K562 (cell line): ENCODE data around the gene UBXN2A. TPM values are rescaled to one million over a fixed set of nuclear protein-coding genes. Genes with fewer than 3 reads are reported as not detected.

Source experiments
- ETV5 ChIP-seq: sonication (generic); formaldehyde crosslinking; IDR thresholded peaks from 2 replicates; pipeline ENCODE4 v1.4.0; 2020; ENCODE audit warnings: low read depth, mild to moderate bottlenecking, missing genetic modification reagents
- FOXJ3 ChIP-seq: sonication (generic); formaldehyde crosslinking; IDR thresholded peaks from 2 replicates; pipeline ENCODE4 v1.4.0; 2020; ENCODE audit warnings: mild to moderate bottlenecking, missing genetic modification reagents
- HEY1 ChIP-seq: fragments of 250-450 bp; sonication (Bioruptor Pico); IDR thresholded peaks from 2 replicates; pipeline ENCODE4 v1.5.0; 2020; ENCODE audit warnings: mild to moderate bottlenecking, moderate library complexity, borderline replicate concordance
- HNRNPK ChIP-seq: fragments of 200-400 bp; formaldehyde crosslinking; IDR thresholded peaks from one replicate; pipeline ENCODE4 v1.6.1; 2018; ENCODE audit warnings: mild to moderate bottlenecking, low read depth, low read length; ENCODE audit not compliant: poor library complexity, severe bottlenecking
- MCM5 ChIP-seq: fragments of 450-650 bp; IDR thresholded peaks from 2 replicates; pipeline ENCODE4 v1.6.1; 2016; ENCODE audit warnings: low read depth
- RBBP5 ChIP-seq: fragments of 200-600 bp; sonication (generic); IDR thresholded peaks from 2 replicates; pipeline ENCODE4 v1.6.1; 2012; ENCODE audit warnings: borderline replicate concordance, mild to moderate bottlenecking, low read length, control low read depth, inconsistent platforms; ENCODE audit not compliant: insufficient read depth, poor library complexity, severe bottlenecking
- RBFOX2 ChIP-seq: fragments of 200-400 bp; formaldehyde crosslinking; IDR thresholded peaks from 2 replicates; pipeline ENCODE4 v1.6.1; 2017; ENCODE audit warnings: low read depth, mild to moderate bottlenecking, low read length, moderate library complexity
- TCF7 ChIP-seq: sonication (generic); IDR thresholded peaks from 2 replicates; pipeline ENCODE4 v1.6.1; 2016; ENCODE audit warnings: antibody characterized with exemption, borderline replicate concordance
- U2AF1 ChIP-seq: fragments of 200-400 bp; formaldehyde crosslinking; optimal IDR thresholded peaks from 2 replicates; pipeline ENCODE3; 2017; ENCODE audit warnings: mild to moderate bottlenecking, low read depth, low read length, moderate library complexity
- ZBED1 ChIP-seq: IDR thresholded peaks from 2 replicates; pipeline ENCODE4 v1.6.1; 2014
- ZFX ChIP-seq: sonication (generic); formaldehyde crosslinking; IDR thresholded peaks from 2 replicates; pipeline ENCODE4 v1.8.0; 2022; ENCODE audit warnings: mild to moderate bottlenecking, missing genetic modification reagents, moderate library complexity
- ZNF644 ChIP-seq: fragments of 200-800 bp; sonication (Bioruptor generic); IDR thresholded peaks from 2 replicates; pipeline ENCODE4 v1.6.1; 2016; ENCODE audit warnings: low read depth, missing genetic modification characterization, missing compliant biosample characterization
- ZNF668 ChIP-seq: fragments of 250-450 bp; sonication (Bioruptor Pico); IDR thresholded peaks from 2 replicates; pipeline ENCODE4 v1.8.0; 2022; ENCODE audit warnings: mild to moderate bottlenecking, inconsistent platforms
- ZSCAN32 ChIP-seq: fragments of 450-650 bp; formaldehyde crosslinking; IDR thresholded peaks from 2 replicates; pipeline ENCODE4 v1.4.0; 2020; ENCODE audit warnings: mild to moderate bottlenecking, moderate library complexity
- polyA plus RNA-seq, 8 experiments: library from polyadenylated mRNA; depleted of rRNA in 4 of 8; stranded (reverse) in 5 of 8; unstranded in 3 of 8; fragments of >200 nt; fragmentation: Nextera tagmentation in 2 of 8; fragmentation: Illumina TruSeq in 1 of 8; extraction: Ambion mirVana in 2 of 8; extraction: Trizol in 1 of 8; gene quantifications; 2 replicates each; pipeline versions ENCODE4 v1.2.1 to v1.2.3, GENCODE V29; 2011 to 2014; ENCODE audit warnings: inconsistent platforms in 1 of 8, missing spikeins in 1 of 8
- total RNA-seq, 7 experiments: library from RNA; depleted of rRNA in 6 of 7; stranded (reverse); fragments of >200 nt in 6 of 7; fragmentation: Illumina TruSeq in 2 of 7; extraction: Trizol in 2 of 7; gene quantifications; 2 replicates each; pipeline versions ENCODE4 v1.2.1 to v1.2.3, GENCODE V29; 2011 to 2021; ENCODE audit warnings: low replicate concordance in 1 of 7
- TF ChIP-seq, protein P1 (sequence below): IDR thresholded peaks from 2 replicates; pipeline ENCODE4 v1.6.1; 2016; ENCODE audit warnings: missing genetic modification characterization, missing compliant biosample characterization
- TF ChIP-seq, protein P2 (sequence below): fragments of 450-650 bp; formaldehyde crosslinking; IDR thresholded peaks from 2 replicates; pipeline ENCODE4 v1.4.0; 2020; ENCODE audit warnings: mild to moderate bottlenecking, moderate library complexity
- TF ChIP-seq, protein P3 (sequence below): fragments of 450-650 bp; IDR thresholded peaks from one replicate; pipeline ENCODE4 v1.6.1; 2018; ENCODE audit warnings: mild to moderate bottlenecking, moderate library complexity; ENCODE audit not compliant: partially characterized antibody
- TF ChIP-seq, protein P4 (sequence below): fragments of 250-450 bp; sonication (Bioruptor Pico); IDR thresholded peaks from 2 replicates; pipeline ENCODE4 v1.4.0; 2020; ENCODE audit warnings: mild to moderate bottlenecking, moderate library complexity
- TF ChIP-seq, protein P5 (sequence below): sonication (generic); formaldehyde crosslinking; IDR thresholded peaks from 2 replicates; pipeline ENCODE4 v1.9.0; 2022; ENCODE audit warnings: mild to moderate bottlenecking, missing genetic modification reagents

Gene UBXN2A
- total and polyA plus RNA-seq, 9 of the 15 experiments (the other 6 are each of a cell fraction or from before 2014, with no cell fraction given): 3.4 to 25.6 (median 16.0) TPM

DNA sequence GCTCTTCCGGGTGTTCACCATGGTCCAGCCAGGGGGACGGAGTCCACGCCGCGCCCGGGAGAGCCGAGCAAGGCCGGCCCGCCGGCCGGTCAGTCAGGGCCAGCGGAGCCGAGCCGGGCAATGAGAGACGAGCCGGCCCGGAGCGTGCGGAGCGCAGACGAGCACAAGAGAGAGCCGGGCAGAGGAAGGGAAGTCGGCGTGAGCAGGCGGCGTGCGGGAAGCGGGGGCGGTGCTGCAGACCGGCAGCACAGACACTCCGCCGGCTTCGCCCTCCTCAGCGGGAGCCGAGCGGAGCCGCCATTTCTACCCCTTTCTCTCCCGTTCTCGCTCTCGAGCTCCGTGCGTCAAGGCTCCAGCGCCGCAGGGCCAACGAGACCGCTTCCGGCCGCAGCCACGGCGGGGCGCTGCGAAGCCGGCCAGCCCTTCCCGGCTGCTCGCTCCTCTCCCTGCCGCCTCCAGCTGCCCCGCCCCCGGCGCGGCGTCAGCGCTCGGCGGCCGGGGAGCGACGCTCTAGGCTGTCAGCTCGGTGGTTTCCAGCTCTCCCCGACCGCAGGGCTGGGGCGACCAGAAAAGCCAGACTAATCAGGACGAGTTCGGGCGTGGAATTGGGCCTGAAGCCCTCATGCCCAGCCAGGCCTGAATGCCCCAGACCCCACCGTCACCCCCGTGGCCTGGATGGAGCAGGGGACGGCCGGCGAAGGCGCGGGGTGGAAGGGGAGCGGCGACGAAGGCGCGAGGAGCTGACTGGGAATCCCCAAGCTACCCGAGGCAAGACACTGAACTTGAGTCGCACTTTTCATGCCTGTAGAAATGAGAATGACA lies 13.3 kb upstream of the UBXN2A start, which contains the start of gene ATAD2B (continued):
- TF ChIP-seq, protein P1, sequence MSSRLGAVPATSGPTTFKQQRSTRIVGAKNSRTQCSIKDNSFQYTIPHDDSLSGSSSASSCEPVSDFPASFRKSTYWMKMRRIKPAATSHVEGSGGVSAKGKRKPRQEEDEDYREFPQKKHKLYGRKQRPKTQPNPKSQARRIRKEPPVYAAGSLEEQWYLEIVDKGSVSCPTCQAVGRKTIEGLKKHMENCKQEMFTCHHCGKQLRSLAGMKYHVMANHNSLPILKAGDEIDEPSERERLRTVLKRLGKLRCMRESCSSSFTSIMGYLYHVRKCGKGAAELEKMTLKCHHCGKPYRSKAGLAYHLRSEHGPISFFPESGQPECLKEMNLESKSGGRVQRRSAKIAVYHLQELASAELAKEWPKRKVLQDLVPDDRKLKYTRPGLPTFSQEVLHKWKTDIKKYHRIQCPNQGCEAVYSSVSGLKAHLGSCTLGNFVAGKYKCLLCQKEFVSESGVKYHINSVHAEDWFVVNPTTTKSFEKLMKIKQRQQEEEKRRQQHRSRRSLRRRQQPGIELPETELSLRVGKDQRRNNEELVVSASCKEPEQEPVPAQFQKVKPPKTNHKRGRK (tag): no peak
- TF ChIP-seq ZBED1: peak; percentile 42
- TF ChIP-seq, protein P2, sequence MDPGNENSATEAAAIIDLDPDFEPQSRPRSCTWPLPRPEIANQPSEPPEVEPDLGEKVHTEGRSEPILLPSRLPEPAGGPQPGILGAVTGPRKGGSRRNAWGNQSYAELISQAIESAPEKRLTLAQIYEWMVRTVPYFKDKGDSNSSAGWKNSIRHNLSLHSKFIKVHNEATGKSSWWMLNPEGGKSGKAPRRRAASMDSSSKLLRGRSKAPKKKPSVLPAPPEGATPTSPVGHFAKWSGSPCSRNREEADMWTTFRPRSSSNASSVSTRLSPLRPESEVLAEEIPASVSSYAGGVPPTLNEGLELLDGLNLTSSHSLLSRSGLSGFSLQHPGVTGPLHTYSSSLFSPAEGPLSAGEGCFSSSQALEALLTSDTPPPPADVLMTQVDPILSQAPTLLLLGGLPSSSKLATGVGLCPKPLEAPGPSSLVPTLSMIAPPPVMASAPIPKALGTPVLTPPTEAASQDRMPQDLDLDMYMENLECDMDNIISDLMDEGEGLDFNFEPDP (CRISPR knock-in tag): no peak
- no peak for TF ChIP-seq ZNF668 (CRISPR knock-in tag)
- TF ChIP-seq ETV5 (CRISPR knock-in tag): peak; percentile 84
- no peak for TF ChIP-seq ZSCAN32 (CRISPR knock-in tag)
- TF ChIP-seq ZNF644: no peak; the same call in 1 of the 2 replicates
- TF ChIP-seq, protein P3, sequence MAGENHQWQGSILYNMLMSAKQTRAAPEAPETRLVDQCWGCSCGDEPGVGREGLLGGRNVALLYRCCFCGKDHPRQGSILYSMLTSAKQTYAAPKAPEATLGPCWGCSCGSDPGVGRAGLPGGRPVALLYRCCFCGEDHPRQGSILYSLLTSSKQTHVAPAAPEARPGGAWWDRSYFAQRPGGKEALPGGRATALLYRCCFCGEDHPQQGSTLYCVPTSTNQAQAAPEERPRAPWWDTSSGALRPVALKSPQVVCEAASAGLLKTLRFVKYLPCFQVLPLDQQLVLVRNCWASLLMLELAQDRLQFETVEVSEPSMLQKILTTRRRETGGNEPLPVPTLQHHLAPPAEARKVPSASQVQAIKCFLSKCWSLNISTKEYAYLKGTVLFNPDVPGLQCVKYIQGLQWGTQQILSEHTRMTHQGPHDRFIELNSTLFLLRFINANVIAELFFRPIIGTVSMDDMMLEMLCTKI: no peak
- TF ChIP-seq RBFOX2: peak; percentile 97
- no peak for TF ChIP-seq FOXJ3
- TF ChIP-seq, protein P4, sequence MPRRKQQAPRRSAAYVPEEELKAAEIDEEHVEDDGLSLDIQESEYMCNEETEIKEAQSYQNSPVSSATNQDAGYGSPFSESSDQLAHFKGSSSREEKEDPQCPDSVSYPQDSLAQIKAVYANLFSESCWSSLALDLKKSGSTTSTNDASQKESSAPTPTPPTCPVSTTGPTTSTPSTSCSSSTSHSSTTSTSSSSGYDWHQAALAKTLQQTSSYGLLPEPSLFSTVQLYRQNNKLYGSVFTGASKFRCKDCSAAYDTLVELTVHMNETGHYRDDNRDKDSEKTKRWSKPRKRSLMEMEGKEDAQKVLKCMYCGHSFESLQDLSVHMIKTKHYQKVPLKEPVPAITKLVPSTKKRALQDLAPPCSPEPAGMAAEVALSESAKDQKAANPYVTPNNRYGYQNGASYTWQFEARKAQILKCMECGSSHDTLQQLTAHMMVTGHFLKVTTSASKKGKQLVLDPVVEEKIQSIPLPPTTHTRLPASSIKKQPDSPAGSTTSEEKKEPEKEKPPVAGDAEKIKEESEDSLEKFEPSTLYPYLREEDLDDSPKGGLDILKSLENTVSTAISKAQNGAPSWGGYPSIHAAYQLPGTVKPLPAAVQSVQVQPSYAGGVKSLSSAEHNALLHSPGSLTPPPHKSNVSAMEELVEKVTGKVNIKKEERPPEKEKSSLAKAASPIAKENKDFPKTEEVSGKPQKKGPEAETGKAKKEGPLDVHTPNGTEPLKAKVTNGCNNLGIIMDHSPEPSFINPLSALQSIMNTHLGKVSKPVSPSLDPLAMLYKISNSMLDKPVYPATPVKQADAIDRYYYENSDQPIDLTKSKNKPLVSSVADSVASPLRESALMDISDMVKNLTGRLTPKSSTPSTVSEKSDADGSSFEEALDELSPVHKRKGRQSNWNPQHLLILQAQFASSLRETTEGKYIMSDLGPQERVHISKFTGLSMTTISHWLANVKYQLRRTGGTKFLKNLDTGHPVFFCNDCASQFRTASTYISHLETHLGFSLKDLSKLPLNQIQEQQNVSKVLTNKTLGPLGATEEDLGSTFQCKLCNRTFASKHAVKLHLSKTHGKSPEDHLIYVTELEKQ (CRISPR knock-in tag): no peak
- TF ChIP-seq, protein P5, sequence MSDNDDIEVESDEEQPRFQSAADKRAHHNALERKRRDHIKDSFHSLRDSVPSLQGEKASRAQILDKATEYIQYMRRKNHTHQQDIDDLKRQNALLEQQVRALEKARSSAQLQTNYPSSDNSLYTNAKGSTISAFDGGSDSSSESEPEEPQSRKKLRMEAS: peak; percentile 81
- no peak for TF ChIP-seq HEY1 (CRISPR knock-in tag)
- TF ChIP-seq RBBP5: peak; percentile 97
- TF ChIP-seq TCF7: peak; percentile 23; the same call in 1 of the 2 replicates
- TF ChIP-seq MCM5: no peak
- peak; percentile 83 for TF ChIP-seq U2AF1
- peak; percentile 20 for TF ChIP-seq HNRNPK
- peak; percentile 96 for TF ChIP-seq ZFX
